GM18861 (cell line): ENCODE data around the gene HMG20A.

ENCODE experiments used
- ATAC-seq: cut with Tn5 transposase; IDR thresholded peaks from one replicate; pipeline ENCODE4 v1.9.1; 2021; ENCODE audit not compliant: unreplicated experiment

Gene HMG20A

DNA sequence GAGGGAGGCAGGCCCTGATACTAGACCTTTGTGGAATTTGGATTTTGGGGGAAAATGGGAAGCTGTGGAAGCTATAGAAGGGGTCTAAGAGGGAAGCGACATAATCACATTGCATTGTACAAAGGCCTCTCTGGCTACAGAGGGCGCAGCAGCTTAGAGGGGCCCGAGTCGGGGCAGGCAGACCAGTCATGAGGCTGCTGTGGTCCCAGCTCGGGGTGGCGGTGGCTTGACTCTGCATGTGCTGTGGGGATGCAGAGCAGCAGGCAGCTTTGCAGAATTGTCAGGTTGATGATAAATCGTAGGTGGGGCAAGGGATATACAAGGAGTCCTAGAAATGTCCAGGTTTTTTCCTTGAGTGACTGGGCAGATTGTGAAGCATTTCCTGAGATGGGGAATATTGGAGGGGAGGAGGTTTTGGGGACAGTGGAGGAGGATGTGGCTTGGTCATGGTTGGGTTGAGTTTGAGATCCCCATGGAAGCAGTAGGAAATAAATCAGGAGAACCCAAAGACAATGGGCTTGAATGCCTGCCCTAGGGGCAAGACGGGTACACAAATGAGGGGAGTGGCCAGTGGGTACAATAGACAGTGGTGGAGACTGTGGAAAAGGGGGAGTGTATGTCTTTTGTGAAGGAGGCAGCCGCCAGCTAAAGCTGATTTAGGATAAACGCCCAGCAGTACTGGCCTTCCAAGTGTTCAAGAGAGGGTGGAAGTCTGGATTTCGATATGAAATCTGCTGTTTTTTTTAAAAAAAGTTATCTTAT lies 94.1 kb downstream of the HMG20A start:
- ATAC-seq = no peak

DNA sequence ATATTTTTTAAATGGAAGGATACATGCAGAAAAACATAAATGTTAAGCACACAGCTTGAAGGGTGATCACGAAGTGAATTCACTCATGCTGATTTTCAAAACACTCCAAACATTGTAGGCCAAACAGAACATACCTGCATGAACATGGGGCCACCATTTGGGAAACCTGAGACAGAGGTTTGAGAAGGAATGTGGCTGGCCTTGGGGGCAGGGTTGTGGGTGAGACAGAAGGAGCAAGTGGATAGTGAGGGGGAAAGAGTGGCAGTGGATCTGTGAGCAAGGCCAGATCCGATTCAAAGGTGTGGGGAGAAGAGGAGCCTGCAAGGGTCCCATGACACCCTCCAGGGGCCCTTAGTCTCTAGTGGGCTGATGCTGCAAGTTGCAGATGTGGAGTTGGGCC lies 94.9 kb downstream of the HMG20A start:
- ATAC-seq = no peak

DNA sequence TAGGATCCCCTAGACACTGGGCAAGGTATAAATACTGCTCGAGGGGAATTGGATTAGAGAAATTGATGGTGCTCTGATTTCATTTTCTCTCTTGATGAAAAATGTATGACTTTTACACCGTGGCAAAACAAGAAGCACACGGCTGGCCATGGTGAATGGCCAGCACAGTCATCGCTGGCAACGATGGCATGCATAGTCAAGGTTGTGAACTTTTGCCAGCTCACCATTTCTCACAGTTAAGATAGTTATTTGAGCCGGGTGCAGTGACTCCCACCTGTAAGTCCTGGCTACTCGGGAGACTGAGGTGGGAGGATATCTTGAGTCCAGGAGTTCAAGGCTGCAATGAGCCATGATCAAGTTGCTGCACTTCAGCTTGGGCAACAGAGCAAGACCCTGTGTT lies 95.4 kb downstream of the HMG20A start:
- no peak for ATAC-seq

DNA sequence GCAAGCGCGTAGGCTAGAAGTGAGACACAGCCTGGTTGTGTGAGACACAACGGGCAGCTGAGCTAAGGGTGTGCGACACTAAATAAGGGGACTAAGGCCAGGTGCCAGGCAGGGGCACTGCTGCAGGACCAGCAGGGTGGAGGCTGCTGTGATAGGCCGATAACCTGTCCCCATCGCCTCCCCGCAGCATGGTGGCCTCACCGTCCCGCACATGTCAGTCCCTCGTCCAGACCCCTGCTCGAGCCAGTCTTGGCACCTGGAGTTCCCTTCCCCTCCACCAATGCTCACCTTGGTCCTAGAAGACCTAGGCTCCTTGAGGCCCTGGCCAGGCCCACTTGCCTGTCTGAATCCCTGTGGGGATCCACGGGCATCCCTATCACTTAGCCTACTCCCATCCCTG lies 96.1 kb downstream of the HMG20A start:
- ATAC-seq = no peak

DNA sequence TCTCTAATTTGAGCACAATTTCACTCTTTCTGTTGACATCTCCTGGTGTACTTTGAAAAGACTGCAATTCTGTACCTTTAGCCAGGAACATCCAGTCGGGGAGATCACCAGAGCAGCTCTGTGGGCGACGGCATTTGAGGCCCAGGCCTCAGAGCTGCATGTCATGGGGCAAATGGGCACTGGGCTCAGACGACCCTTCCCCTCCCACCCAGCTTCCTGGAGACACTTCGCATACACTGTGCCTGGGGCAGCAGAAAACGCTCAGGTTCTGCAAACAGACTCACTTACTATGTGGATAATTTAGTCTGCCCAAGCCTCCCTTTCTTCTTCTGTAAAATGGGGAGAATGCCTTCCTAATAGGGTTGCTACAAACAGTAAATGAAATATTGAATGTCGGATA lies 96.9 kb downstream of the HMG20A start:
- ATAC-seq = no peak

DNA sequence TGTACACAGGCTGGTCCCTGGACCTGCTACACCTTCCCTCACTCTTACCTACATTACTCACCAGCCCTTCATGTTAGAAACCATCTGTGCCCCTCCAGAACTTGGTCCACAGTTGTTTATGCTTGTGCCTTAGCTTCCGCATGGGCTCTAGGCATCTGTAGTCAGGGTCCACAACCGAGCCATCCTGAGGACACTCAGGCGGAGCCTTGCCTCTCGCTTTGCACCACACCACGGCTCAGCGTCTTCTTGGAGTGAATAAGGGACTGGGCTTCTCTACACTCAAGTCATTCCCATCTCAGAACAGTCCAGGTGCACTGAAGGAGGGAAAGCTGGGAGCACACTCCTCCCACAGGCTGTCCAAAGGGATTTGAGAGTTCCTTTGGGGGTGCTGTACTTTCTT lies 97.8 kb downstream of the HMG20A start:
- no peak for ATAC-seq

DNA sequence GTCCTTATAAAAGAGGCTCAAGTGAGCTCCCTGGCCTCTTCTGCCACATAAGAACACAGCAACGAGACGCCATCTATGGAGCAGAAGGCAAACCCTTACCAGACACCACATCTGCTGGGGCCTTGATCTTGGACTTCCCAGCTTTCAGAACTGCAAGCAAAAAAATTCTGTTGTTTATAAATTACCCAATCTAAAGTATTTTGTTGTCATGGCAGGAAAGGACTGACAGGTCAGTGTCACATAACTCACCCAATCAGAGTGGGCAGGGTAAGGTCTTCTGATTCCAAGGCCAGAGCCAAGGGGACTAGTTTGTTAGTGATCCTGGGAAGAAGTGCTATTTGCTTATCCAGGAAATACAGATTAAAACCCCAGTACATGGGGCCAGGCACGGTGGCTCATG lies 98.9 kb downstream of the HMG20A start:
- ATAC-seq = no peak

DNA sequence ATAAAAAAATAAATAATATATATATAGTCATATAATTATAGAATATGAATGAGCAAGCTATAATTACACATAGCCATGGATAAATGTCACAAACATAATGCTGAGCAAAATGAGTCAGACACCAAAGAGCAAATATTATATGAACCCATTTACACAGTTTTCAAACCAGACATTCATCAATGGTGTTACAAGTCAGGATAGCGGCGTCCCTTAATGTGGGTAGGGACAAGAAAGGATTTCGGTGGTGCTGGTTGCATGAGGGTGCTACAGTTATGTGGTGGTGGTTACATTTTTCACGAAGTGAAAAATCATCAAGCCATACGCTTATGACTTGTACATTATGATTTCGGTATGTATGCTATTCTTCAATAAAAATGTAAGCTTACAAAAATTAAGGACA lies 100.5 kb downstream of the HMG20A start:
- ATAC-seq = no peak

DNA sequence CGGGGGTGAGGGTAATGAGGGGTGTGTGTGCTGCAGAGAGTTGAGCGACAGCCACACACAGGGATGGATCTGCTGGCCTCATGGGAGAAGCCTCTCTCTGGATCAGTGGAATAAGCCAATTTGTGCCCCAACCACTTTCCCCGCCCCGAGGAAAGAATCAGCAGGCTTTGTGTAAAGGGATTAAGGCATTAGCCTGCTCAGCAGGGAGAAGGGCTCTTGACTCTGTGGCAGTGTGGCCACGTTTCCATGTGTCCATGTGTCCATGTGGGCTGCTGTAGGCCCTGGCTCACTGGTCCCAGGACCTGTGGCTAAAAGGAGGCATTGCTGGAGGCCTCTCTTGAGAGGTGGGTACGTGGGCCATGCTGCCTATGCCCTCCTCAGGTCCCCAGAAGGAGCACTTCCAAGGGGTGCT lies 104.7 kb downstream of the HMG20A start:
- no peak for ATAC-seq

DNA sequence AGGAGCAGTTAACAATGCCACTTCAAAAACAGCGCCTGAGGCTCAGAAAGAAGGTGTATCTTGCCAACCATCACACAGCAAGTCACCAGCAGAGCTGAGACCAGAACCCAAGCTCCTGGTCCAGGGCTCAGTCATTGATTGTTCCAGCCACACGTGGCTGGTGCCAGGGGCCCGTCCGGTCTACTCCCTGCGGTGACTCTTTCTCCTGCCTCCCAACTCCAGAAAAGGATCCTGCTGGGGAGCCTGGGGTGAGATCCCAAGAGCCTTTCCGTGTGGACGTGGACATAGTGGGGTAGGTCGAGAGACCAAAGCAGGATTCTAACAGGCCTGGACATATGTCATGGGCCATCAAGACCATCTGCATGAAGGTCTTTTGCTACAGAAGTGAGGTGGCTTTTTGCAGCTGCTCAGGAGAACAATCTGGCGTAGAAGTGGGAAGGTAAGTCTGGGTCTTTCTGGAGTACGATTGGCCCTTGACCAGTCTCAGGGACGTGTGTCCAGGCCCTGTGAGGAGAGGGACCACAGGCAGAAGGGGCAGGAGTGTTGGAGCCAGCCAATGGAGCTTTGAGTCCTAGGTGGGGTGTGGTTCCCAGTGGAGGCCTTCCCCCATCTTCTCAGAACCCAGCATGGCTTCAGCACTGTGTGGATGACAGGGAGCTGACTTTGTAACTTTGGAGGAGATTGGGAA lies 105.4 kb downstream of the HMG20A start:
- ATAC-seq = no peak

DNA sequence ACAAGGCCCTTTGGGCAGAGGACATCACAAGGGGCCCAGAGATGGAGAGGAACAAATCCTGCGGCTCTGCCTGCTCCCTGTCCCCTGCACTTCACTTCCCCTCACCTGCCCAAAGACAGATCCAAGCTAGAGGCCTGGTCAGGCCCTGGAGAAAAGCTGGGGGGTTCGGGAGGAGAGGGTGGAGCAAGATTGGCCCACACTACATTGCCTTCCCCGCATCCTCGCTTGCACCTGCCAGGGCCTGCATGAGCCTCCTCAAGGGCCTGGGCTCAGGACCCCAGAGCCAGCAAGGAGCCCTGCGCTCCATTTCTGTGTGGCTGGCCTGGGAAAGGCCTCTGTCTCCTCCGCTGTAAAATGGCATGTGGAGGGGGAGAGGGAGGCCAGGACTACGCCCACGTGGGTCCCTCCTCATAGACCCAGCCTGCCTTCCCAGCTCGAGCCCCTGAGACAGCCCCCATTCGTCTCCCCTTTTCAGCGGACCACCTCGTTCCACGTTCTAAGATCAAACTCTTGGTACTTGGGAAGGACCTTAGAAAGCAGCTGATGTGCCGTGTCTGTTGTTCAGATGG lies 106.0 kb downstream of the HMG20A start:
- no peak for ATAC-seq

DNA sequence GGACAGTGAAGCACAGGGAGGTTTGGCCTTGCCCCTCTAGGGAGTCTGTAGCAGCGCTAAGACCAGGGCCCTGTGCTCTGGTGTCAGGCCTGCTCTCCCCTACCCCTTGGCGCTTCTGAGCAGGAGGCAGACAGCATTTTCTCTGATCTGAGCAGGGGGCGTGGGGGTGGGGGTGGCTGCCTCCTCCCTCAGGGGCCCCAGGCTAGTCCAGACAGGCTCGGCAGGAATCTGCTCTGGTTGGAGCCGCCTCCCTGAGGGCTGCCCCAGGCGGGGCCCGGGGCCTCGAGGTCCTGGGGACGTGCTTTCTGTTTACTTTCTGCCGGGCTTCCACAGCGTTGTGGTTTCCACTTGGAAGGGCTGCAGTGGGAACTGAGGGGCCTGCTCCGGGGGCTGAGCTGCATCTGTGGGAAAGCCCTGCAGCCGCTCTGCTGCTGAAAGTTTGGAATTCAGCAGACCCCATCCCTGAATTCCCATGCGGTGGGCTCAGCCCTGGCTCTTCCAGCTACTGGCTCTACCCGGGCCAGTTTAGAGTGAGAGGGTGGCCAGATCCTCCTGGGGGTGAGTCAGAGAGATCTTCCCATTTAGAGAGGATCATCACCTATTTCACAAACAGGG lies 106.6 kb downstream of the HMG20A start:
- no peak for ATAC-seq

DNA sequence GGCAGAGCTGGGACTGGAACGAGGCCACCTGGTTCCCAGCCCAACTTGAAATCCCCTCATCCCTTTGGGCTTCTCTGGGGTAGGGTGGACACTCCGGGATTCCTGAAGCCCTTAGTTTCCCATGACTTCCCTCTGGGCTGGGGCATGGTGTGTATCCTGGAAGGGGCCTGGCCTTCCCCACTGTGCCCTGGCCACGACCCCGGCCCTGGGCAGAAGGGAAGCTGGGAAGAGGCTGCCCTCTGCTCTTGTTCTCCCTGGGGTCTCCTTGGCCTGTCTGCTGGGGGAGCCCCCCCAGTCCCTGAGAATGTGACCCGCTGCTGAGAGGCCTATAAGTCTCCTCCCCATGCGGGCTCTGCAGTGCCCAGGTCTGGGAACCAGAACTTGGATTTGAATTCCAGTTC lies 107.1 kb downstream of the HMG20A start:
- no peak for ATAC-seq

DNA sequence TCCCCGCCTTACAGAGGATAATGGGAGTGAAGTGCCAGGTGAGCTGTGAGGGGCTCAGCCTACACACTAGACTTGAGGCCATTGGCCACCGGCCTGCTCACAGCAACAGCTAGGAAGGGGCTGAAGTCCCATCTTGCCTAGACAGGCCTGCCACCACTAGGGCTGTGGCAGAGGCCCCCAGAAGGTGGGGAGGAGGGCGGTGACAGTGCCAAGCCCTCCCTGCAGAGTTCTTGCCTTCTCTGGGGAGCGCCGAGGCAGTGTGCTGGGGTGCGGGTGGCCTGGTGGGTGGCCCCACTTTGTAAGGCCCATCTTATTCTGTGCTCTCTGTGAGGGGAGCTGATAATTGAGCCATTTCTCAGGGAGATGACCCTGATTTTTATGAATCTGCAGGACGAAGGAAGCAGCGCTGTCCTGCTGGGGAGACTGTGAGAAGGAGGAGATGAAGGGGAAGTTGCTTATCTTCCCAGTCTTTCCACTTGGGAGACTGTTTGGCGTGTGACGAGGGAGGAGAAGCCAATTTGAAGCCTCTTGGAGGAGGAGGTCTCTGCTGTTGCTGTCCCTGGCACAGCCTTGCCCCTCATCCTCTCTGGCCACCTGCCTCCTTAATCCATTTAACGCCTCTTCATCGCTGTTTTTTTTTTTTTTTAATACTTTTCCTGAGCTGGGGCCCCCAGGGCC lies 107.7 kb downstream of the HMG20A start:
- no peak for ATAC-seq

DNA sequence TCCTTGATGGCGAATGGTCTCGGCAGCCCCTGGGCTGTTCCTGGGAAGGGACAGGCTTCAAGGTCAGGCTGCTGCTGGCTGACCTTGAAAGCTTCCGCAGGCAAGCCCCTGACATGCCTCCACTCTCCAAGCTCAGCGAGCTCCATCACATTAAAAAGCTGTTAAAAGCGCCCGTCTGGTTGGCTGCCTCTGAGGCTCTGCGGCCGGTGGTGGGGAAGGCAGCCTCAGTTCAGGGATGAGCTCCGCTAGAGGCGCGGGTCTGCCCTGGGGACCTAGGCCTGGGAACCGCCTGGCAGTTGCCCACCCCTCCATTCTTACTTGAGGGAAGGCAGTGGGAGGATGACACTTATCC lies 108.3 kb downstream of the HMG20A start:
- ATAC-seq = no peak

DNA sequence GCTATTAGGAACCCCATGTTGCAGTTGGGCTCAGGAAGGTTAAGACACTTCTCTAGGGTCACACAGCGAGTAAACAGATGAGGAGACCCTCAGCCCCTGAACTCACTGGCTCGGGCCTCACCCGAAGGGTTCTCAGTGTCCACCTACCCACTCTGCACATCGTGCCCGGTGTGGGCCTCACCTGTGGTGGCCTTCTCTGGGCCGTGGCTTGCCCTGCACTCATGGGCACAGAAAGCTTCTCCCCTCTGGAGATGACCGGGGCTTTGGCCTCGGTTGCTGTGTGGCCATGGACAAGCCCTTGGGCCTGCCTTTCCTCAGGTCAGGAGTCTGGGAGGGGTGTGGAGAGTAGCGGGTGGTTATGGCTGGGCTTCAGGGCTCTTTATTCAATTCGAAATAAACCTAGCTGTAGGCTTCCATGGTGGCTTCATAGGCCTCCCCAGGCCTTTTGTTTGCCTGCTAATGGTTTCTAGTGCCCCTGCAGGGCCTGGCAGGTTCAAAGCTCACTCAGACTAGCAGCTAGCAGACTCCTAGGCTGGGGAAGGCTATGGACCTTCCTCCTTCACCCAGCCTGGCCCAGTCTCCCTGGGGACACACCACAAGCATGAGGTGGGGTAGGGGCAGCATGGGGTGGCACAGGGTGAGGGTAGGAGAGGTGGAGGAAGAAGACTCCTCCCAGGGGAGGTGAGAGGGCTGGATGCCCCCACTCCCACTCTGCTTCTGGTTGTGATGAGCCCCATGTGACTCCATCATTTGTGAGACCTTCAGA lies 108.9 kb downstream of the HMG20A start:
- ATAC-seq = no peak

DNA sequence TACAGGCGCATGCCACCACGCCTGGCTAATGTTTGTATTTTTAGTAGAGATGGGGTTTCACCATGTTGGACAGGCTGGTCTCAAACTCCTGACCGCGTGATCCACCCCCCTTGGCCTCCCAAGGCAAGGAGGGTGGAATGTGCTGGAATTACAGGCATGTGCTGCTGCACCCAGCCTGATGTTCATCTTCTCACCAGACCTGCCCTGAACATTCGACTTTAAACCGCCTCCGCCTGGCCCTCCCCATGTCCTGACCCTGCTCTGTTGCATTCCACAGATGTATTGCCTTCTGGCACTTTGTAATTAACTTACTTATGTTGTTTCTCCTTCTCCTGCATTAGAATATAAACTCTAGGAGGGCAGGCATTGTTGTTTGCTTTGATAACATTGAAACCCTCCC lies 109.9 kb downstream of the HMG20A start:
- no peak for ATAC-seq

DNA sequence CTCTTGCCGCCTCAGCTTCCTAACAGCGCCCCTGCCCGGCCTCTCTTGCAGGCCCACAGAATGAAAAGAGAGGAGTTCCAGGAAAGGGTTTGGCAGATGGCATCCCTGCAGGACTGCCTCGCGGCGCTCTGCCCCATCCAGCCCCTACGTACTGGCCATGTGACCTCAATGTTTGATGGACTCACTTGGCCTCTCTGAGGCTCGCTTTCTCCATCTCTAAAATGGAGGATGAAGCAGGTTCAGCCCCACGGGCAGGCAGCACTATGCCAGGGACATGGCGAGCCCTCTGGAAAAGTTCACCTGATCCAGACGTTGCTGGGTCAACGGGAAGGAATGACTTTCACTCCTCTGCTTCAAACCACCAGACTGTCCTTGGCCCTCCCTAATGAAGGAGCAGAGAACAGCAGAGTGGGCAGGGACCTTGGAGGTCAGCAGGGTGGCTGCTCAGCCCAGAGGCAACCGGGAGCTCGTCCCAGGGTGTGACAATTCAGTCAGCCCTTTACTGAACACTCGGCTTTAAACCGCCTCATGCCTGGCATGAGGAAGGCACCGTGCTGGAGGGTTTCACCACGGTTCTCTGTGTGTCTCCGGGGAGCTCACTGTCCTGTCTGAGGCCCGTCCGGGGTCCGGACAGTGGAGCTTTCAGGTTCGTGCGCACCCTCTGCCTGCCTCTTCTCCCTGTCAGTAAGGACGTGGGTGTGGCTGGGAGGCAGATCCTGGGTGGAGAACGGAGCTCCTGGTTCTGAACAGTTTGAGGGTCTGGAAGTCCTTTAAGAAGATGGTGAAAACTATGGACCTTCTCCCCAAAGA lies 110.7 kb downstream of the HMG20A start:
- no peak for ATAC-seq

DNA sequence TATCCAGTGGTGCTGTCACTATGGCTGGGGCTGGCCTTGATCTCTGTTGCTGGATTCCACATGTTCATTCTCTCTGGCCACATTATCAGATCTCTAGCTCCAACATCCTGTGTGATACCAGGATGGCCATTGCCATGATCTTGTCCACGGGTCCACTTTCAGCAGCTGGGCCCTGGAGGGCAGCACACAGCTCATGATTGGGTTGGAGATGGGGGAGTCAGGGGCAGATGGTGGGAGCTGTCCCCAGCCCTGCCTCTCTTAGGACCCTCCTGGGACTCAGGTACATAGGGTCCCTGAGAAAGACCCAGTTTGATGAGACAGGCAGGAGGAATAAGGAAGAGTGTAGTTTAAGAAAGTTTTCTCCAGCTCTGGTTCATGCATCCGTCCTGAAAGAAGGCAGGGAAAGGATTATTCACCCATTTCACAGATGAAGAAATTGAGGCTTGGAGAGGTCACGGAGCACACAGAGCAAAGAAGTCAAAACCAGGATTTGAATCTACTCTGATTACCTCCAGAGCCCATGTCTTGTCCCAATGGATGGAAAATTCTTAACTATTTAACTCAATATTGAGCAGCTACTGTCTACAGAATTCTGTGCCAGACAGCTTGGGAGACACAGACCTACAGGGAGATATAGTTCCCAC lies 111.5 kb downstream of the HMG20A start:
- ATAC-seq = no peak
